ENCODE data around the gene RAD54L.

The RAD54L gene

DNA sequence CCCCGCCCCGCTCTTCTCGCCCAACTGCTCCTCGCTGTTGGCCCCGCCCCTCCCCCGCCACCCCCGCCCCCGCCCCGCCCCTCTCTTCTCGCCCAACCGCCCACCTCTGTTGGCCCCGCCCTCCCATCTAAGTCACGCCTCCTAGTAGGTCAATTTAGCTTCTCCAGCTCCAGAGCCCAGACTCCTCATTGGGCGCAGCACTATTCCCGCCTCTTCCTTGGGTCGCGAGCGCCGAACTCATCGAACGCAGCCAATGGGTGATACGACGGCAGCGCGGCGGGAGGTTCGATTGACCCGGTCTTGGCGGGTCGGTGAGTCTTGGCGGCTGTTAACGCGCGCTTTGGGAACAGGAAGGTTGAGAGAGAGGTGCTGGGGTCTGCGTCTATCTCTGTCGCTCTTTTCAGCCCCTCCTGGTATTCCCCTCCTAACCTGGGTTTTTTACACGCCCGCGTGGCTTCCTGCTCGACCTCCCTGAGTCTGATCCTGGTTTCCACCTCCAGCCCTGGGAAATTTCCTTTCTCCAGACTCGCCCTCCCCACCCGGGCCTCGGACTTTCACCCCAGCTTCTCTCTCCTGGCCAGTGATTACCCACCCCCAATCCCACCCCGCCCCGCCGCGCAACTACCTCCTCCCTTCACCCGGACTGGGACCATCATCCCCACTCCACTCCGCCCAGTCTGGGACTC, at the start of gene RAD54L:
Gene RAD54L, plus strand, starts transcription at position 328 of the 686 bp plus-strand sequence. CDS start 643 bp downstream, outside the sequence.
- peak; percentile 99 for DNase-seq (ENCODE audit: low read depth)
- H3K4me3 ChIP-seq (ENCODE audit: low read depth, low read length) = peak within 1 kb of the TSS; percentile 96
- no peak for TF ChIP-seq CTCF (IDR thresholded peaks at IDR 0.05; ENCODE audit: low read depth, low read length)
- TF ChIP-seq POLR2A (IDR thresholded peaks at IDR 0.05; ENCODE audit: extremely low read depth, insufficient read length) = peak; percentile 71
- TF ChIP-seq MYC (IDR thresholded peaks at IDR 0.05; ENCODE audit: low read depth, low read length) = peak; percentile 87
- TF ChIP-seq, protein P1, sequence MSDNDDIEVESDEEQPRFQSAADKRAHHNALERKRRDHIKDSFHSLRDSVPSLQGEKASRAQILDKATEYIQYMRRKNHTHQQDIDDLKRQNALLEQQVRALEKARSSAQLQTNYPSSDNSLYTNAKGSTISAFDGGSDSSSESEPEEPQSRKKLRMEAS (IDR thresholded peaks at IDR 0.05; ENCODE audit: low read depth, low read length) = peak; percentile 77

GRCh38 chr1:46197964-46198811, 49.4 kb upstream of the RAD54L start, which contains the start of gene POMGNT1:
Gene POMGNT1 (minus strand): TSS chr1:46198434. CDS start chr1:46197821, 613 bp downstream.
- peak; percentile 68 for TF ChIP-seq POLR2A (IDR thresholded peaks at IDR 0.05; ENCODE audit: extremely low read depth, insufficient read length)
- TF ChIP-seq MYC (IDR thresholded peaks at IDR 0.05; ENCODE audit: low read depth, low read length) = peak; percentile 59; the same call in 1 of the 2 replicates
- TF ChIP-seq CTCF (IDR thresholded peaks at IDR 0.05; ENCODE audit: low read depth, low read length) = no peak
- TF ChIP-seq, protein P1 (IDR thresholded peaks at IDR 0.05; ENCODE audit: low read depth, low read length) = 0 out of 2 replicates have a peak, but pooled peaks have one; percentile 26
- peak within 1 kb of the TSS; percentile 91 for H3K4me3 ChIP-seq (ENCODE audit: low read depth, low read length)
- DNase-seq (ENCODE audit: low read depth) = peak; percentile 81

DNA sequence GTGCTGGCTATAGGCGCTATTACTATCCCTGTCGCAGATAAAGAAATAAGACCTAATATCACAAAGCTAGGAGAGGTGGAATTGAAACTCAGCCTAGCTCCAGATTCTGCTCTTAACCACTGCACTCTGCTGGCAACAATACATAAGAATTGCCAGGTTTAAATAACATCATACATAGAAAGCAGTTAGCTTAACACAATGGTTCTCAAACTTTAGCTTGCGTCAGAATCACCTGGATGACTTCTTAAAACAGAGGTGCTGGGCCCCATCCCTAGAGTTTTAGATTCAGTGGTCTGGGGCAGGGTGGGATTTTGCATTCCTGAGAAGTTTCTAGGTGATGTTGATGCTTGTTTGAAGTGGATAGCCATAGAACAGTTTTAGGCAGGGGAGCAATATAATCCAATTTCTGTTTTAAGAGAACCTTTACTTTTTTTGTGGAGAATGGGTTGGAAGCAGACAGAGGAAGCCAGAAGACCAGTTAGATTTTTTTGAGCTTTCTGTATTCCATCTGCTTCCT, 48.3 kb upstream of the RAD54L start:
- H3K4me3 ChIP-seq (ENCODE audit: low read depth, low read length) = no peak overlapping the region
- DNase-seq (ENCODE audit: low read depth) = no peak
- TF ChIP-seq, protein P1 (IDR thresholded peaks at IDR 0.05; ENCODE audit: low read depth, low read length) = no peak
- TF ChIP-seq CTCF (IDR thresholded peaks at IDR 0.05; ENCODE audit: low read depth, low read length) = no peak
- no peak for TF ChIP-seq MYC (IDR thresholded peaks at IDR 0.05; ENCODE audit: low read depth, low read length)
- TF ChIP-seq POLR2A (IDR thresholded peaks at IDR 0.05; ENCODE audit: extremely low read depth, insufficient read length) = no peak

- no peak for DNase-seq (ENCODE audit: low read depth)
- no peak overlapping the region for H3K4me3 ChIP-seq (ENCODE audit: low read depth, low read length)
- no peak for TF ChIP-seq POLR2A (IDR thresholded peaks at IDR 0.05; ENCODE audit: extremely low read depth, insufficient read length)
- no peak for TF ChIP-seq CTCF (IDR thresholded peaks at IDR 0.05; ENCODE audit: low read depth, low read length)
- TF ChIP-seq, protein P1 (IDR thresholded peaks at IDR 0.05; ENCODE audit: low read depth, low read length) = no peak
- TF ChIP-seq MYC (IDR thresholded peaks at IDR 0.05; ENCODE audit: low read depth, low read length) = no peak
Measured at GRCh38 chr1:46203738-46204405, 43.7 kb upstream of the RAD54L start.

GRCh38 chr1:46204406-46204742, 43.2 kb upstream of the RAD54L start:
- TF ChIP-seq MYC (IDR thresholded peaks at IDR 0.05; ENCODE audit: low read depth, low read length) = no peak
- TF ChIP-seq, protein P1 (IDR thresholded peaks at IDR 0.05; ENCODE audit: low read depth, low read length) = no peak
- no peak for TF ChIP-seq POLR2A (IDR thresholded peaks at IDR 0.05; ENCODE audit: extremely low read depth, insufficient read length)
- no peak for TF ChIP-seq CTCF (IDR thresholded peaks at IDR 0.05; ENCODE audit: low read depth, low read length)
- no peak for DNase-seq (ENCODE audit: low read depth)
- no peak overlapping the region for H3K4me3 ChIP-seq (ENCODE audit: low read depth, low read length)

Data from NB4 (cell line).